DOHH2 (cell line): Measurements from ENCODE around the gene NMUR1.
"Not testable (repeated sequence)": the region's sequence is repeated elsewhere in the genome, so short reads cannot be mapped to it uniquely, and the experiment has no call there.

ENCODE experiments used
- H3F3A ChIP-seq: fragments of 200-600 bp; sonication (generic), shearing (Covaris generic); 2 replicates; pipeline ENCODE4 v1.6.0; 2016; ENCODE audit warnings: antibody characterized with exemption, mild to moderate bottlenecking; ENCODE audit not compliant: control insufficient read depth, insufficient read depth
- H3K27ac ChIP-seq: fragments of 200-600 bp; sonication (generic); 2 replicates; pipeline ENCODE4 v1.5.1; 2014; ENCODE audit warnings: low read depth, mild to moderate bottlenecking, low read length, moderate library complexity
- H3K27me3 ChIP-seq: fragments of 200-600 bp; sonication (generic); 2 replicates; pipeline ENCODE4 v1.6.1; 2014; ENCODE audit warnings: mild to moderate bottlenecking, low read length, mixed read lengths; ENCODE audit not compliant: control insufficient read depth
- H3K36me3 ChIP-seq: fragments of 200-600 bp; sonication (generic); 2 replicates; pipeline ENCODE4 v1.6.1; 2014; ENCODE audit warnings: mild to moderate bottlenecking, low read length, moderate library complexity, mixed read lengths; ENCODE audit not compliant: control insufficient read depth
- H3K4me1 ChIP-seq: fragments of 200-600 bp; sonication (generic); 2 replicates; pipeline ENCODE4 v1.6.1; 2014; ENCODE audit warnings: mild to moderate bottlenecking, low read length, mixed read lengths; ENCODE audit not compliant: control insufficient read depth
- H3K4me2 ChIP-seq: fragments of 200-600 bp; sonication (generic); 2 replicates; pipeline ENCODE4 v1.6.0; 2014; ENCODE audit warnings: mild to moderate bottlenecking, low read length, moderate library complexity
- H3K4me3 ChIP-seq: fragments of 200-600 bp; sonication (generic); 2 replicates; pipeline ENCODE4 v1.5.1; 2014; ENCODE audit warnings: mild to moderate bottlenecking, low read length, mixed read lengths
- H3K79me2 ChIP-seq: fragments of 200-600 bp; sonication (generic); 2 replicates; pipeline ENCODE4 v1.6.1; 2014; ENCODE audit warnings: mild to moderate bottlenecking, low read length, mixed read lengths; ENCODE audit not compliant: control insufficient read depth
- H3K9me2 ChIP-seq: fragments of 200-600 bp; sonication (generic); replicated peaks from 2 replicates; pipeline ENCODE4 v1.6.1; 2014; ENCODE audit warnings: mild to moderate bottlenecking, low read length, mixed read lengths; ENCODE audit not compliant: control insufficient read depth
- H3K9me3 ChIP-seq: fragments of 200-600 bp; sonication (generic); 2 replicates; pipeline ENCODE4 v1.6.1; 2014; ENCODE audit warnings: antibody characterized with exemption, low read length, mixed read lengths; ENCODE audit not compliant: control insufficient read depth, insufficient read depth
- H4K20me1 ChIP-seq: fragments of 200-600 bp; sonication (generic); 2 replicates; pipeline ENCODE4 v1.6.0; 2014; ENCODE audit warnings: low read depth, mild to moderate bottlenecking, antibody characterized with exemption, low read length, moderate library complexity; ENCODE audit not compliant: control insufficient read depth, insufficient read depth
- CTCF ChIP-seq: fragments of 200-600 bp; sonication (generic); IDR thresholded peaks from one replicate; pipeline ENCODE4 v1.5.1; 2014; ENCODE audit warnings: antibody characterized with exemption, mild to moderate bottlenecking, low read depth, low read length; ENCODE audit not compliant: poor library complexity, severe bottlenecking
- EZH2phosphoT487 ChIP-seq: fragments of 200-600 bp; sonication (generic); IDR thresholded peaks from 2 replicates; pipeline ENCODE4 v1.6.1; 2017; ENCODE audit warnings: borderline replicate concordance, mild to moderate bottlenecking, antibody characterized with exemption, low read length, moderate library complexity, mixed read lengths

NMUR1 gene

GRCh38 chr2:231571661-231572191, 41.5 kb upstream of the NMUR1 start:
- Histone ChIP-seq H3K9me3 (no peaks in the 10 kb centered on the region), H3K4me1 (peaks cover 8% of the 10 kb centered on the region), H3K9me2 (no peaks in the 10 kb centered on the region), H3F3A (no peaks in the 10 kb centered on the region), H3K27me3 (no peaks in the 10 kb centered on the region), H4K20me1 (no peaks in the 10 kb centered on the region), H3K27ac (no peak overlapping the region), H3K4me2 (no peak overlapping the region), H3K4me3 (no peak overlapping the region), H3K79me2 (no peaks in the 10 kb centered on the region), H3K36me3 (no peaks in the 10 kb centered on the region)
- TF ChIP-seq CTCF (no peak), EZH2phosphoT487 (no peak)

GRCh38 chr2:231570915-231571314, 40.7 kb upstream of the NMUR1 start:
- H4K20me1 ChIP-seq, H3F3A ChIP-seq, H3K9me3 ChIP-seq, H3K79me2 ChIP-seq, H3K27me3 ChIP-seq, H3K9me2 ChIP-seq, H3K4me1 ChIP-seq, H3K4me3 ChIP-seq, H3K36me3 ChIP-seq, H3K27ac ChIP-seq, H3K4me2 ChIP-seq: not testable (repeated sequence)

- Histone ChIP-seq H3F3A (no peaks in the 10 kb centered on the region), H3K4me1 (peaks cover 8% of the 10 kb centered on the region), H4K20me1 (no peaks in the 10 kb centered on the region), H3K79me2 (no peaks in the 10 kb centered on the region), H3K4me3 (no peak overlapping the region), H3K27me3 (no peaks in the 10 kb centered on the region), H3K4me2 (no peak overlapping the region), H3K9me3 (no peaks in the 10 kb centered on the region), H3K36me3 (no peaks in the 10 kb centered on the region), H3K9me2 (no peaks in the 10 kb centered on the region), H3K27ac (no peak overlapping the region)
- TF ChIP-seq EZH2phosphoT487 (no peak), CTCF (no peak)
Measured at GRCh38 chr2:231568785-231569435, 38.7 kb upstream of the NMUR1 start.

- Histone ChIP-seq H3K9me2 (no peaks in the 10 kb centered on the region), H3K27ac (no peak overlapping the region), H3K79me2 (no peaks in the 10 kb centered on the region), H3K4me3 (no peak overlapping the region), H3K36me3 (no peaks in the 10 kb centered on the region), H4K20me1 (no peaks in the 10 kb centered on the region), H3K4me1 (peaks cover 8% of the 10 kb centered on the region), H3K4me2 (no peak overlapping the region), H3K9me3 (no peaks in the 10 kb centered on the region), H3F3A (no peaks in the 10 kb centered on the region), H3K27me3 (no peaks in the 10 kb centered on the region)
- no peak for TF ChIP-seq EZH2phosphoT487
- TF ChIP-seq CTCF: no peak
Measured at GRCh38 chr2:231568098-231568784, 38.0 kb upstream of the NMUR1 start.
